Prostate gland (tissue), 2 donors: ENCODE measurements around the gene STX12.

ENCODE experiments used
- POLR2A ChIP-seq: fragments of 450-650 bp; IDR thresholded peaks from one replicate; pipeline ENCODE4 v1.6.1; 2016; ENCODE audit warnings: antibody characterized with exemption, mild to moderate bottlenecking
- TF ChIP-seq, protein P1 (sequence below), 4 experiments: fragments of 200-600 bp in 2 of 4; fragments of 450-650 bp in 2 of 4; sonication (generic) in 2 of 4; IDR thresholded peaks; 1 replicate in 3 of 4; 2 replicates in 1 of 4; pipeline ENCODE4 v1.5.1; 2016 to 2019; ENCODE audit warnings: antibody characterized with exemption in 4 of 4, mild to moderate bottlenecking in 2 of 4, moderate library complexity in 2 of 4

GRCh38 chr1:27755865-27756264 lies 17.2 kb upstream of the STX12 start:
- no peak for TF ChIP-seq POLR2A
- TF ChIP-seq, protein P1, sequence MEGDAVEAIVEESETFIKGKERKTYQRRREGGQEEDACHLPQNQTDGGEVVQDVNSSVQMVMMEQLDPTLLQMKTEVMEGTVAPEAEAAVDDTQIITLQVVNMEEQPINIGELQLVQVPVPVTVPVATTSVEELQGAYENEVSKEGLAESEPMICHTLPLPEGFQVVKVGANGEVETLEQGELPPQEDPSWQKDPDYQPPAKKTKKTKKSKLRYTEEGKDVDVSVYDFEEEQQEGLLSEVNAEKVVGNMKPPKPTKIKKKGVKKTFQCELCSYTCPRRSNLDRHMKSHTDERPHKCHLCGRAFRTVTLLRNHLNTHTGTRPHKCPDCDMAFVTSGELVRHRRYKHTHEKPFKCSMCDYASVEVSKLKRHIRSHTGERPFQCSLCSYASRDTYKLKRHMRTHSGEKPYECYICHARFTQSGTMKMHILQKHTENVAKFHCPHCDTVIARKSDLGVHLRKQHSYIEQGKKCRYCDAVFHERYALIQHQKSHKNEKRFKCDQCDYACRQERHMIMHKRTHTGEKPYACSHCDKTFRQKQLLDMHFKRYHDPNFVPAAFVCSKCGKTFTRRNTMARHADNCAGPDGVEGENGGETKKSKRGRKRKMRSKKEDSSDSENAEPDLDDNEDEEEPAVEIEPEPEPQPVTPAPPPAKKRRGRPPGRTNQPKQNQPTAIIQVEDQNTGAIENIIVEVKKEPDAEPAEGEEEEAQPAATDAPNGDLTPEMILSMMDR (IDR thresholded peaks at IDR 0.05) = no peak
